Effector CD4-positive, alpha-beta T cell (primary cell): ENCODE data around the gene MYH8.

ENCODE experiments used
- DNase-seq: peaks from one replicate; pipeline ENCODE4 v3.0.0-alpha.2; 2020

Gene MYH8

GRCh38 chr17:10380631-10381408, 40.9 kb downstream of the MYH8 start:
- DNase-seq: no peak

DNA sequence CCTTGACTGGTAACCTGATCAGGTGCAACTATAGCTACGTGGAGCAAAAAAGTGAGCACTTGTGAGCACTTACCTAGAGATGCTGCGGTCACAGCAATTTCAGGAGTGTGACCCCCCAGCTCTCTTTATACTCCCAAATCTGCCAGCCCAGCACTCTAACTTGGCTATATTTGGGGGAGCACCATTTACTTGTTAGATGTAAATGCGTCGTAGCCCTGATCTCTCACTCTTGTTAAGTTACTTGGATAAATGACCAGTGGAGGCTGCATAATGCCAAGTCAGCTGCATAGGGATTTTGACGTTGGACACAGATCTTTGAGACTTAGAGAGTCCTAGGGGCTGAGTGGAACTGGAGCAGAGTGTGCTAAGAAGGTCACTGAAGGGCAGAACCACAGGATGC, 48.8 kb downstream of the MYH8 start, which contains the start of gene MYH13:
Gene MYH13, minus strand, starts transcription at position 101 of the 400 bp plus-strand sequence. CDS start 8,476 bp downstream, outside the sequence.
- DNase-seq: no peak

- DNase-seq: no peak
These were observed 51.6 kb downstream of the MYH8 start for GRCh38 chr17:10370016-10370608.

- no peak for DNase-seq
These were observed 52.5 kb downstream of the MYH8 start for GRCh38 chr17:10369239-10369638.

DNA sequence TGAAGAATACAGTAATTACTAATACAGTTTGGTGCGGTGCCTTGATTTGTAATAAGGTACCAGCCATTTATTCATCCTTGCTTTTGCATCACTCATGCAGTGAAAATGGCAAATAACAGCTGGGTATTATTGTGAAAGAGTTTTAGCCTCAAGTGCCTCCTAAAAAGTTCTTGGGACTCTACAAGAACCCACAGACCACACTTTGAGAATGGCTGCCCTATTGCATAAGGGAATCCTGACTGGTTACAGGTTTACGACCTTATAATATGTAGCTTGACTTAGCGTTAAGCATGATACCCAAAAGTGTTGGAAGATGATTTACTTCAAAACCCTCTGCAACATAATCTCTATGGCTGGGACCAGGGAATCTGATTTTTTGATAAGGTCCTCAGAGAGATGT, 53.2 kb downstream of the MYH8 start:
- DNase-seq: no peak

GRCh38 chr17:10360578-10360977, 61.2 kb downstream of the MYH8 start:
- DNase-seq: no peak

GRCh38 chr17:10357768-10358167, 64.0 kb downstream of the MYH8 start:
- DNase-seq: no peak

DNA sequence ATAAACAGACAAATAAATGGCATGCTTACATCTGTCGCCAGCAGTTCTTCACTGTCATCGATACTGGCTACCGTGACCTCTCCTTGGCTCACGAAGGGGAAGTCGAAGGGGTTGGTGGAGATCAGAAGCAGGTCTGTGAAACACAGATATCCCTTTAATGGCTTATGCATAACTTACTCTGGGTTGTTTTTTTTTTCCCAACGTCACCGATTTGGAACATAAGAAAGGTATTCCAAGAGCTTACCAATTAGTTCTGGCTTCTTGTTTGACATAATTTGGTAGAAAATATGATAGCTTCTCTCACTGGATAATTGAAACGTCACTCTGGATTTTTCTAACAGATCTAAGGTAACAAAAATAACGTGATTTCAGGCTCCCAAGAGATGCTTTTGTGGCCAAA, 67.1 kb downstream of the MYH8 start:
- DNase-seq: no peak

DNA sequence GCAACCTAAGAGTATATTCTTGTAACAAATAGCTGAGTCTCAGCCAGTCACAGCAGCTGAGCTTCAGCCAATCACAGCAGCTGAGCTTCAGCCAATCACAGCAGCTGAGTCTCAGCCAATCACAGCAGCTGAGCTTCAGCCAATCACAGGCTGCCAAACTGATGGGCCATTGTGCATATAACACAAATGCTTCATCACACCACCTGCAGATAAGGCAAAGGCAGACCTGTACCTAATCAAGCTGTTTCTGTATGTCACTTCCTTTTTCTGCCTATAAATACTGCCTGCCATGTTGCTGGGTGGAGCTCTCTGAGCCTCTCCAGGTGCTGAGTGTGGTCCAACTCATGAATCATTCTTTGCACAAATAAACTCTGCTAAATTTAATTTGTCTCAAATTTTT, 68.9 kb downstream of the MYH8 start:
- no peak for DNase-seq

DNA sequence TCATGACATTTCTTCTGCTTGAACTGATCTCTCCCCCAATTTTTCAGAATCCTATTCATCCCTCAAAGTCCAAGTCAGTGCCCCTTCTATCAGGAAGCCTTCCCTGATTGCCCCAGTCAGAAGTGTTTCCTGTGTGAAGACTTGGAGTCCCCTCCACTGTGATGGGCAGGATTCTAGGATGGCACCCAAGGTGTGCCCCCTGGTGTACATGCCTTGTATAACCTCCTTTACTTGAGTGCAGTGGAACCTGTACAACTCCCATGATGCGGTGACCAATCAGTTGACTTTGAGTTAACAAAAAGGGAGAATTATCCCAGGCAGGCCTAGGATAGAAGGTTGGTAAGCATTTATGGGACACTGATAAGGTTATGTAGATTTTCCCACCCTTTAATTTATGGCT, 72.3 kb downstream of the MYH8 start:
- DNase-seq: no peak

DNA sequence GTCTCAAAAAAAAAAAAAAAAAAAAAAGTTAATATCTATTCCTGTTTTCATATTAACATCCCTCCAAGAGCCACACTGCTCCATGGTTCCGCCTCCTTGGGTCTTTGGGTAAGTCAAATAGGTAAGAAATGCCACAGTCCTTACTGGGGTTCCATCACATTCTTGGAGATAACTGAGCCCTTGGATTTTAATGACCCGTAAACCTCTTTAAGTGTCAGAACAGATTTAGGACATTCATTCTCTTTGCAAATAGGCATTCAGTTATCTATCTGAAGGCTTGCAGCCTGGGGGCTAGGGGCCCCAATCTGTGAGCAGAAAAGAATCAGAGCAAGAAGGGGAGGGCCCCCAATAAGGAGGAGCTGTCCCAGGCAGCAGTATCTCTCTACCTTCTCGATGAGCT, 76.9 kb downstream of the MYH8 start:
- DNase-seq: no peak
